Transverse colon (tissue), 4 donors: ENCODE data around the gene ISLR. TPM values are rescaled to one million over a fixed set of nuclear protein-coding genes. Genes with fewer than 3 reads are reported as not detected.

ENCODE experiments used
- DNase-seq: peaks from one replicate; pipeline ENCODE4 v3.0.0-alpha.2; 2019
- H3K27ac ChIP-seq, 4 donors: fragments of 200-600 bp; sonication (generic); 2 replicates each; pipeline ENCODE4 v1.5.1; 2016 to 2018; ENCODE audit warnings: inconsistent platforms in 4 of 4
- H3K27me3 ChIP-seq: fragments of 200-600 bp; sonication (generic); 2 replicates; pipeline ENCODE4 v1.5.1; 2017; ENCODE audit warnings: inconsistent platforms
- H3K36me3 ChIP-seq, 4 donors: fragments of 200-600 bp; sonication (generic); 2 replicates each; pipeline ENCODE4 v1.5.1; 2017 to 2019; ENCODE audit warnings: inconsistent platforms in 4 of 4
- H3K4me1 ChIP-seq, 4 donors: fragments of 200-600 bp; sonication (generic); 2 replicates each; pipeline ENCODE4 v1.5.1; 2017 to 2020; ENCODE audit warnings: inconsistent platforms in 4 of 4
- H3K4me3 ChIP-seq, 4 donors: fragments of 200-600 bp; sonication (generic); 1 replicate in 1 of 4; 2 replicates in 3 of 4; pipeline versions ENCODE4 v1.5.1 to v1.6.1; 2017 to 2019; ENCODE audit warnings: inconsistent platforms in 4 of 4
- H3K9me3 ChIP-seq, 2 donors: fragments of 200-600 bp; sonication (generic); 2 replicates each; pipeline ENCODE4 v1.5.1; 2017 to 2019; ENCODE audit warnings: inconsistent platforms in 2 of 2
- EP300 ChIP-seq: sonication (generic); formaldehyde crosslinking; IDR thresholded peaks from one replicate; pipeline ENCODE4 v1.6.1; 2017; ENCODE audit warnings: antibody characterized with exemption, low read depth
- POLR2A ChIP-seq: fragments of 450-650 bp; IDR thresholded peaks from one replicate; pipeline ENCODE4 v1.6.1; 2016; ENCODE audit warnings: antibody characterized with exemption, mild to moderate bottlenecking, moderate library complexity
- POLR2AphosphoS5 ChIP-seq, 3 donors: sonication (generic); formaldehyde crosslinking; IDR thresholded peaks; one replicate each; pipeline ENCODE4 v1.6.1; 2016; ENCODE audit warnings: antibody characterized with exemption in 3 of 3
- WGBS, 2 donors: methylation state at CpG; one replicate each; pipeline ENCODE4 v1.1.5; 2018; ENCODE audit warnings: low coverage in 1 of 2; 5-methylcytosine and 5-hydroxymethylcytosine counted together
- in situ Hi-C, 4 donors: fragments of 200-750 bp; cut with MboI; loops; one replicate each; pipeline versions ENCODE4 v1.15.0 to v1.15.1; 2017; ENCODE audit warnings: low sequenced_read_pairs in 3 of 4, low pct_ligation_motif_present in 1 of 4, low pct_unique_long_range_greater_than_20kb in 1 of 4
- intact Hi-C: fragments of 100-400 bp; cut with DNase I; formaldehyde crosslinking; loops from one replicate; pipeline ENCODE4 v1.15.1; 2023; ENCODE audit warnings: low total_unique reads
- total RNA-seq, 4 donors: library from RNA; depleted of rRNA; stranded (reverse); fragments of >200 nt; gene quantifications; one replicate each; pipeline ENCODE4 v1.1.0, GENCODE V29; 2016
- TF ChIP-seq, protein P1 (sequence below), 5 experiments: fragments of 200-600 bp in 3 of 5; fragments of 450-650 bp in 2 of 5; sonication (generic) in 3 of 5; IDR thresholded peaks; 1 replicate in 2 of 5; 2 replicates in 3 of 5; pipeline ENCODE4 v1.5.1; 2016 to 2017; ENCODE audit warnings: antibody characterized with exemption in 5 of 5, inconsistent platforms in 3 of 5, mild to moderate bottlenecking in 2 of 5, moderate library complexity in 1 of 5

ISLR gene
- total RNA-seq, 4 donors from 2014 or later: 18.8 to 191 (median 25.5) TPM

GRCh38 chr15:74208496-74208895 is 35.0 kb downstream of the ISLR start:
- TF ChIP-seq POLR2AphosphoS5 (IDR thresholded peaks at IDR 0.05): no peak
- TF ChIP-seq, protein P1, sequence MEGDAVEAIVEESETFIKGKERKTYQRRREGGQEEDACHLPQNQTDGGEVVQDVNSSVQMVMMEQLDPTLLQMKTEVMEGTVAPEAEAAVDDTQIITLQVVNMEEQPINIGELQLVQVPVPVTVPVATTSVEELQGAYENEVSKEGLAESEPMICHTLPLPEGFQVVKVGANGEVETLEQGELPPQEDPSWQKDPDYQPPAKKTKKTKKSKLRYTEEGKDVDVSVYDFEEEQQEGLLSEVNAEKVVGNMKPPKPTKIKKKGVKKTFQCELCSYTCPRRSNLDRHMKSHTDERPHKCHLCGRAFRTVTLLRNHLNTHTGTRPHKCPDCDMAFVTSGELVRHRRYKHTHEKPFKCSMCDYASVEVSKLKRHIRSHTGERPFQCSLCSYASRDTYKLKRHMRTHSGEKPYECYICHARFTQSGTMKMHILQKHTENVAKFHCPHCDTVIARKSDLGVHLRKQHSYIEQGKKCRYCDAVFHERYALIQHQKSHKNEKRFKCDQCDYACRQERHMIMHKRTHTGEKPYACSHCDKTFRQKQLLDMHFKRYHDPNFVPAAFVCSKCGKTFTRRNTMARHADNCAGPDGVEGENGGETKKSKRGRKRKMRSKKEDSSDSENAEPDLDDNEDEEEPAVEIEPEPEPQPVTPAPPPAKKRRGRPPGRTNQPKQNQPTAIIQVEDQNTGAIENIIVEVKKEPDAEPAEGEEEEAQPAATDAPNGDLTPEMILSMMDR (IDR thresholded peaks at IDR 0.05): no peak
- no peak for TF ChIP-seq POLR2A
- no peak for TF ChIP-seq EP300
- intact Hi-C loops: no loop called here
- 74 to 93% methylated on average over 3 to 6 of the region's 6 CpGs for WGBS, 2 donors
- no peaks in the 10 kb centered on the region for H3K9me3 ChIP-seq
- in situ Hi-C loops: no loop called here
- H3K4me3 ChIP-seq: no peak overlapping the region
- no peak overlapping the region for H3K27ac ChIP-seq
- no peaks in the 10 kb centered on the region for H3K36me3 ChIP-seq
- DNase-seq: no peak
- no peaks in the 10 kb centered on the region for H3K4me1 ChIP-seq
- H3K27me3 ChIP-seq: no peaks in the 10 kb centered on the region

GRCh38 chr15:74208901-74209559 is 35.5 kb downstream of the ISLR start:
- TF ChIP-seq POLR2AphosphoS5 (IDR thresholded peaks at IDR 0.05) (no peak), POLR2A (no peak), EP300 (no peak)
- TF ChIP-seq, protein P1 (IDR thresholded peaks at IDR 0.05): no peak
- Histone ChIP-seq H3K4me1 (no peaks in the 10 kb centered on the region), H3K9me3 (no peaks in the 10 kb centered on the region), H3K27ac (no peak overlapping the region), H3K4me3 (no peak overlapping the region), H3K36me3 (no peaks in the 10 kb centered on the region), H3K27me3 (no peaks in the 10 kb centered on the region)
- in situ Hi-C loops (no loop called here), intact Hi-C loops (no loop called here)
- DNase-seq: no peak
- 69 to 85% methylated on average over 4 to 11 of the region's 11 CpGs for WGBS, 2 donors

GRCh38 chr15:74209560-74209958 is 36.0 kb downstream of the ISLR start:
- H3K9me3 ChIP-seq: no peaks in the 10 kb centered on the region
- 86 to 100% methylated on average over 2 to 5 of the region's 5 CpGs for WGBS, 2 donors
- no peaks in the 10 kb centered on the region for H3K4me1 ChIP-seq
- H3K27me3 ChIP-seq: no peaks in the 10 kb centered on the region
- H3K36me3 ChIP-seq: no peaks in the 10 kb centered on the region
- no peak overlapping the region for H3K4me3 ChIP-seq
- intact Hi-C loops (no loop called here), in situ Hi-C loops (no loop called here)
- H3K27ac ChIP-seq: no peak overlapping the region
- DNase-seq: no peak
- TF ChIP-seq POLR2AphosphoS5 (IDR thresholded peaks at IDR 0.05) (no peak), EP300 (no peak), POLR2A (no peak)
- TF ChIP-seq, protein P1 (IDR thresholded peaks at IDR 0.05): no peak

GRCh38 chr15:74209997-74210671 is 36.6 kb downstream of the ISLR start:
- WGBS, 2 donors: 26 to 43% methylated on average over 3 to 4 of the region's 4 CpGs
- H3K4me3 ChIP-seq: no peak overlapping the region
- H3K27ac ChIP-seq: no peak overlapping the region
- no peaks in the 10 kb centered on the region for H3K4me1 ChIP-seq
- no peaks in the 10 kb centered on the region for H3K27me3 ChIP-seq
- in situ Hi-C loops: no loop called here
- intact Hi-C loops: no loop called here
- H3K9me3 ChIP-seq: no peaks in the 10 kb centered on the region
- DNase-seq: no peak
- TF ChIP-seq, protein P1 (IDR thresholded peaks at IDR 0.05): no peak
- TF ChIP-seq EP300: no peak
- no peak for TF ChIP-seq POLR2A
- no peak for TF ChIP-seq POLR2AphosphoS5 (IDR thresholded peaks at IDR 0.05)
- no peaks in the 10 kb centered on the region for H3K36me3 ChIP-seq
